Fibroblast of lung (primary cell): Measurements from ENCODE around the gene PLK1. TPM values are rescaled to one million over a fixed set of nuclear protein-coding genes. Genes with fewer than 3 reads are reported as not detected.
"Not testable (repeated sequence)": the region's sequence is repeated elsewhere in the genome, so short reads cannot be mapped to it uniquely, and the experiment has no call there.

Experiments used
- DNase-seq, 2 donors: peaks; one replicate each; pipeline versions ENCODE4 v3.0.0 to v3.0.0-alpha.2; 2010; ENCODE audit warnings: low read depth in 2 of 2
- H2AFZ ChIP-seq: 2 replicates; pipeline ENCODE4 v1.5.1; 2012; ENCODE audit warnings: low read length, control low read depth, inconsistent platforms
- H3K27ac ChIP-seq: 2 replicates; pipeline ENCODE4 v1.5.1; 2011; ENCODE audit warnings: low read length, control low read depth; ENCODE audit not compliant: insufficient read depth
- H3K27me3 ChIP-seq: 2 replicates; pipeline ENCODE4 v1.5.1; 2011; ENCODE audit warnings: mild to moderate bottlenecking, low read length; ENCODE audit not compliant: control insufficient read depth, insufficient read depth
- H3K36me3 ChIP-seq: 2 replicates; pipeline ENCODE4 v1.5.1; 2011; ENCODE audit warnings: low read length; ENCODE audit not compliant: control insufficient read depth, insufficient read depth
- H3K4me1 ChIP-seq: 2 replicates; pipeline ENCODE4 v1.5.1; 2011; ENCODE audit warnings: low read length; ENCODE audit not compliant: control insufficient read depth, insufficient read depth; ENCODE audit errors: extremely low read depth
- H3K4me2 ChIP-seq: 2 replicates; pipeline ENCODE4 v1.5.1; 2011; ENCODE audit warnings: low read length, control low read depth; ENCODE audit not compliant: insufficient read depth; ENCODE audit errors: extremely low read depth
- H3K4me3 ChIP-seq, 4 experiments: fragments of 200-600 bp in 1 of 4; sonication (generic) in 1 of 4; replicated peaks in 1 of 4; 2 replicates each; pipeline ENCODE4 v1.5.1; 2011 to 2016; ENCODE audit warnings: low read length in 4 of 4, low read depth in 3 of 4, mild to moderate bottlenecking in 3 of 4, control low read depth in 2 of 4, inconsistent platforms in 1 of 4, mixed read lengths in 1 of 4; ENCODE audit not compliant: insufficient read depth in 1 of 4; ENCODE audit errors: control extremely low read depth in 1 of 4
- H3K79me2 ChIP-seq: 2 replicates; pipeline ENCODE4 v1.5.1; 2012; ENCODE audit warnings: mild to moderate bottlenecking, low read length, inconsistent platforms; ENCODE audit not compliant: control insufficient read depth, insufficient read depth
- H3K9ac ChIP-seq: 2 replicates; pipeline ENCODE4 v1.5.1; 2011; ENCODE audit warnings: mild to moderate bottlenecking, low read length, control low read depth; ENCODE audit not compliant: insufficient read depth
- H3K9me3 ChIP-seq: 2 replicates; pipeline ENCODE4 v1.5.1; 2012; ENCODE audit warnings: low read depth, low read length; ENCODE audit not compliant: control insufficient read depth, insufficient read depth
- H4K20me1 ChIP-seq: 2 replicates; pipeline ENCODE4 v1.5.1; 2011; ENCODE audit warnings: low read length; ENCODE audit not compliant: control insufficient read depth, insufficient read depth; ENCODE audit errors: extremely low read depth
- EZH2 ChIP-seq: IDR thresholded peaks from 2 replicates; pipeline ENCODE4 v1.5.1; 2012; ENCODE audit warnings: low read length, control low read depth, mild to moderate bottlenecking; ENCODE audit errors: missing control alignments
- polyA plus RNA-seq, 2 donors: library from polyadenylated mRNA; depleted of rRNA in 1 of 2; stranded (reverse) in 1 of 2; unstranded in 1 of 2; fragments of >200 nt; gene quantifications; 2 replicates each; pipeline ENCODE4 v1.2.1, GENCODE V29; 2011 to 2012; ENCODE audit warnings: missing spikeins in 1 of 2
- total RNA-seq: library from RNA; depleted of rRNA; stranded (reverse); fragments of >200 nt; gene quantifications from 2 replicates; pipeline ENCODE4 v1.2.1, GENCODE V29; 2014
- TF ChIP-seq, protein P1 (sequence below), 2 donors: IDR thresholded peaks in 1 of 2; conservative IDR thresholded peaks in 1 of 2; 1 replicate in 1 of 2; 2 replicates in 1 of 2; pipeline ENCODE4 v1.5.1; 2011 to 2012; ENCODE audit warnings: low read length in 2 of 2, control low read depth in 1 of 2, inconsistent platforms in 1 of 2, low read depth in 1 of 2, mild to moderate bottlenecking in 1 of 2

Gene PLK1
- total and polyA plus RNA-seq, 2 donors (not counting 1 experiment from before 2014, with no cell fraction given) = 6.3 to 16.2 TPM

DNA sequence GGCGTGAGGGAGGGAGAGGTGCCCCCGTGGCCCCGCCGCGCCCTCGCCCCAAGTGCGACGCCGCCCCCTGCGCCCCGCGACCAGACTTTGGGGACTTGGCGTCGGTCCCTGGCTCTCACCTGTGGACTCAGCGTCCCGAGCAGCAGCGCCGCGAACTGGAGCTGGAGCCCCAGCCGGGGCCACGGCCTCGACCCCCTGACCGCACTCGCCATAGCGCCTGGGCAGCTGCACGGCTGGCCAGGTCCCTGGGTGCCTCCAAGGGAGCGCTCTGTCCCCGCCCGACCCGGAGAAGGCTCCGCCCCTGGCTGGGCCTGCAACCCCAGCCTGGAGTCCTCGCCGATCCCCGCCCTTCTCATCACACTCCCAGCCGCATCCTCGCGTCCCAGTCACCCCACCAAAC lies 34.3 kb downstream of the PLK1 start, which contains the start of gene ERN2:
ERN2 (minus strand) TSS at position 247 of the 400 bp plus-strand sequence; CDS start at position 212, 35 bp downstream.
- H3K36me3 ChIP-seq = no peaks in the 10 kb centered on the region
- no peaks in the 10 kb centered on the region for H3K79me2 ChIP-seq
- no peaks in the 10 kb centered on the region for H4K20me1 ChIP-seq
- H3K4me2 ChIP-seq = no peak within 1 kb of the TSS
- no peak within 1 kb of the TSS for H2AFZ ChIP-seq
- no peak for DNase-seq
- peaks cover 24% of the 10 kb centered on the region for H3K27me3 ChIP-seq
- TF ChIP-seq EZH2 = no peak
- TF ChIP-seq, protein P1, sequence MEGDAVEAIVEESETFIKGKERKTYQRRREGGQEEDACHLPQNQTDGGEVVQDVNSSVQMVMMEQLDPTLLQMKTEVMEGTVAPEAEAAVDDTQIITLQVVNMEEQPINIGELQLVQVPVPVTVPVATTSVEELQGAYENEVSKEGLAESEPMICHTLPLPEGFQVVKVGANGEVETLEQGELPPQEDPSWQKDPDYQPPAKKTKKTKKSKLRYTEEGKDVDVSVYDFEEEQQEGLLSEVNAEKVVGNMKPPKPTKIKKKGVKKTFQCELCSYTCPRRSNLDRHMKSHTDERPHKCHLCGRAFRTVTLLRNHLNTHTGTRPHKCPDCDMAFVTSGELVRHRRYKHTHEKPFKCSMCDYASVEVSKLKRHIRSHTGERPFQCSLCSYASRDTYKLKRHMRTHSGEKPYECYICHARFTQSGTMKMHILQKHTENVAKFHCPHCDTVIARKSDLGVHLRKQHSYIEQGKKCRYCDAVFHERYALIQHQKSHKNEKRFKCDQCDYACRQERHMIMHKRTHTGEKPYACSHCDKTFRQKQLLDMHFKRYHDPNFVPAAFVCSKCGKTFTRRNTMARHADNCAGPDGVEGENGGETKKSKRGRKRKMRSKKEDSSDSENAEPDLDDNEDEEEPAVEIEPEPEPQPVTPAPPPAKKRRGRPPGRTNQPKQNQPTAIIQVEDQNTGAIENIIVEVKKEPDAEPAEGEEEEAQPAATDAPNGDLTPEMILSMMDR (conservative IDR thresholded peaks at IDR 0.05 in 1 of 2, IDR thresholded peaks at IDR 0.05 in 1 of 2; ENCODE audit: low read depth in 1 of 2, low read length in 2 of 2) = no peak
- no peaks in the 10 kb centered on the region for H3K4me1 ChIP-seq
- H3K9ac ChIP-seq = no peak within 1 kb of the TSS
- no peak within 1 kb of the TSS for H3K4me3 ChIP-seq
- no peaks in the 10 kb centered on the region for H3K9me3 ChIP-seq
- no peak within 1 kb of the TSS for H3K27ac ChIP-seq

DNA sequence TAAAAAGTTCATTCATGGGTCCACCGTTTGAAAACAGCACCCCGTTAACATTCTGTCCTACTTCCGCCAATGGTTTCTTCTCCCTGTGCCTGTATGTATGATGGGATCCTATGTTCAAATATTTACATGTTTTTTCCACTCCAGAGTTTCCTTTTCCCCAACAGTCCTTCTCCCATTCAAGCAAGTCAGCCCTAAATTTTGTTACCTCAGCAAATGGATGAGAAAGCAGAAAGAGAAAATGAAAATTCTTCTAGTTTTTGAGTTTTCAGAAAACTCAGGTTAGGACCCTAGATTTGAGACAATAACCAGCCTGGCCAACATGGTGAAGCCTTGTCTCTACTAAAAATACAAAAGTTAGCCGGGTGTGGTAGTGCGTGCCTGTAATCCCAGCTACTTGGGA lies 37.8 kb downstream of the PLK1 start:
- Histone ChIP-seq H3K36me3 (no peaks in the 10 kb centered on the region), H3K4me3 (no peak overlapping the region), H2AFZ (no peak overlapping the region), H3K4me2 (no peak overlapping the region), H3K27ac (no peak overlapping the region), H3K27me3 (peaks cover 17% of the 10 kb centered on the region), H3K9ac (no peak overlapping the region), H3K79me2 (no peaks in the 10 kb centered on the region), H3K9me3 (no peaks in the 10 kb centered on the region), H3K4me1 (no peaks in the 10 kb centered on the region), H4K20me1 (no peaks in the 10 kb centered on the region)
- TF ChIP-seq, protein P1 (conservative IDR thresholded peaks at IDR 0.05 in 1 of 2, IDR thresholded peaks at IDR 0.05 in 1 of 2; ENCODE audit: low read depth in 1 of 2, low read length in 2 of 2) = no peak
- no peak for TF ChIP-seq EZH2
- DNase-seq = no peak

DNA sequence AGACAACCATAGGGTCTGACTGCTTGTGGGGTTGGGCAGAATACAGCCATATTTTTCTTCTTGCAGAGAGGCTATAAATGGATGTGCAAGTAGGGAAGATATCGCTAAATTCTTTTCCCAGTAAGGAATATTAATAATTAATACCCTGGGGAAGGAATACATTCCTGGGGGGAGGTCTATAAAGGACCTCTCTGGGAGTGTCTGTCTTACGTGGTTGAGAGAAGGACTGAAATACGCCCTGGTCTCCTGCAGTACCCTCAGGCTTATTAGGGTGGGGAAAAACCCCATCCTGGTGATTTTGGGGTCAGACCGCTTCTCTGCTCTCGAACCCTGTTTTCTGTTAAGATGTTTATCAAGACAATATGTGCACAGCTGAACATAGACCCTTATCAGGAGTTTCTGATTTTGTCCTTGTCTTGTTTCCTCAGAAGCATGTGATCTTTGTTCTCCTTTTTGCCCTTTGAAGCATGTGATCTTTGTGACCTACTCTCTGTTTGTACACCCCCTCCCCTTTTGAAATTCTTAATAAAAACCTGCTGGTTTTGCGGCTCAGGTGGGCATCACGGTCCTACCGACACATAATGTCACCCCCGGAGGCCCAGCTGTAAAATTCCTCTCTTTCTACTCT lies 44.0 kb downstream of the PLK1 start:
- H3K9ac ChIP-seq, DNase-seq, H3K4me1 ChIP-seq, H3K27ac ChIP-seq, H3K79me2 ChIP-seq, H4K20me1 ChIP-seq, H2AFZ ChIP-seq, H3K9me3 ChIP-seq, H3K36me3 ChIP-seq, H3K4me2 ChIP-seq, H3K4me3 ChIP-seq, H3K27me3 ChIP-seq: not testable (repeated sequence)
